Fibroblast of mammary gland (primary cell): ENCODE measurements around the gene GPR151.
"Not testable (repeated sequence)": the region's sequence is repeated elsewhere in the genome, so short reads cannot be mapped to it uniquely, and the experiment has no call there.

ENCODE experiments used
- DNase-seq: peaks from one replicate; pipeline ENCODE4 v3.0.0-alpha.2; 2010; ENCODE audit warnings: low read depth
- H3K4me3 ChIP-seq: 2 replicates; pipeline ENCODE4 v1.5.1; 2011; ENCODE audit warnings: low read depth, mild to moderate bottlenecking, low read length, moderate library complexity; ENCODE audit not compliant: control insufficient read depth
- TF ChIP-seq, protein P1 (sequence below): conservative IDR thresholded peaks from 2 replicates; pipeline ENCODE4 v1.5.1; 2011; ENCODE audit warnings: low read depth, low read length, inconsistent platforms; ENCODE audit not compliant: control insufficient read depth, insufficient read depth

GPR151 gene

DNA sequence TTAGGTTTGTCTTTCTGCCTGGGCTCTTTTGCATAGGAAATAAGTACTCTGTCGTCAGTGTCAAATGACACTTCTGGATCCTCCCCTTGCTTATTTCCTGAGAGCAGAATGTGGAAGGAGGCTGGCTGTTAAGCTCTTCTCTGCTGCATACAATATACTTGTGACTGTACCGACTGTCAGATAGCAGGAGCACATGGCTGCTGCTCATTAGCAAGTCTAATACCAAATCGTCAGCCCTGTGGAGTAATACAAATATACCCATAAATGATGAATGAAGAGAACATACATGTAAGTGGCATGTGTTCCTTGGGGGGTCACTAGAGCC, at the start of gene GPR151:
Gene GPR151, minus strand, starts transcription at position 40 of the 325 bp plus-strand sequence. CDS start 77 bp downstream, outside the sequence.
- H3K4me3 ChIP-seq: no peak within 1 kb of the TSS
- TF ChIP-seq, protein P1, sequence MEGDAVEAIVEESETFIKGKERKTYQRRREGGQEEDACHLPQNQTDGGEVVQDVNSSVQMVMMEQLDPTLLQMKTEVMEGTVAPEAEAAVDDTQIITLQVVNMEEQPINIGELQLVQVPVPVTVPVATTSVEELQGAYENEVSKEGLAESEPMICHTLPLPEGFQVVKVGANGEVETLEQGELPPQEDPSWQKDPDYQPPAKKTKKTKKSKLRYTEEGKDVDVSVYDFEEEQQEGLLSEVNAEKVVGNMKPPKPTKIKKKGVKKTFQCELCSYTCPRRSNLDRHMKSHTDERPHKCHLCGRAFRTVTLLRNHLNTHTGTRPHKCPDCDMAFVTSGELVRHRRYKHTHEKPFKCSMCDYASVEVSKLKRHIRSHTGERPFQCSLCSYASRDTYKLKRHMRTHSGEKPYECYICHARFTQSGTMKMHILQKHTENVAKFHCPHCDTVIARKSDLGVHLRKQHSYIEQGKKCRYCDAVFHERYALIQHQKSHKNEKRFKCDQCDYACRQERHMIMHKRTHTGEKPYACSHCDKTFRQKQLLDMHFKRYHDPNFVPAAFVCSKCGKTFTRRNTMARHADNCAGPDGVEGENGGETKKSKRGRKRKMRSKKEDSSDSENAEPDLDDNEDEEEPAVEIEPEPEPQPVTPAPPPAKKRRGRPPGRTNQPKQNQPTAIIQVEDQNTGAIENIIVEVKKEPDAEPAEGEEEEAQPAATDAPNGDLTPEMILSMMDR: no peak
- peak; percentile 3 for DNase-seq

DNA sequence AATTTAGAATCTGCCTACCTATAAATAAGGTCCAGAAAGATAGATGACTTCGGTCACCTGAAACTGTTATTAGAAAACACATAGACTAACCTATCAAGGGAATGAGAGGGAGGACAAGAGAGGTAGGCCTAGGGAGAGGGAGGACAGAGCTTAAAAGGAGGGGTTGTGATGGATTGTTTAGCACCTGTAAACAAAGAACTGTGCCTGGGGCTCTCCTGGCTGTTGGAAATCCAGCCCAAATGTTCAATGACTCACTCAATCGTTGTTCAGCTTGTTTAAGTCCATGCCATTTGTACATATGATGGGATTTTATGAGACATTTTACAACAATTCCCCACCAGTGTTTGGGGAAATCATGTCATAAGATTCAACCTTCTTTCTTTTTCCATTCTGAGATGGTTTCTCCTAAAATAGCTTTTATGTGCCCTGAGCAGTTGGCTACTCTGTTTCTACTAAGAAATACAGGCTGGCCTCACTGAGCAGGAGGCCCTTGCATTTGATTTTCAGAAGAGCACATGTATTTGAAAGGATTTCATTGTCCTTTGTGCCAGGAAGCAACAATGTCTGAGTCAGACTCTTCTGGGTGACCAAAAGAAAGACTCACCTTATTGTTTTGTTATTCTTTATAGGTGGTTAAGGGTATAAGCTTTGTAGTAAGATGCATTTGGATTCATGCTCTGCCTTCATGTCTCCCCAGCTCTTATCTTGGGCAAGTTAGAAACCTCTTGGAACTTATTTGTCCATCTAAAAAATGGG, 48.2 kb upstream of the GPR151 start:
- no peak for DNase-seq
- no peak overlapping the region for H3K4me3 ChIP-seq
- TF ChIP-seq, protein P1: no peak

DNA sequence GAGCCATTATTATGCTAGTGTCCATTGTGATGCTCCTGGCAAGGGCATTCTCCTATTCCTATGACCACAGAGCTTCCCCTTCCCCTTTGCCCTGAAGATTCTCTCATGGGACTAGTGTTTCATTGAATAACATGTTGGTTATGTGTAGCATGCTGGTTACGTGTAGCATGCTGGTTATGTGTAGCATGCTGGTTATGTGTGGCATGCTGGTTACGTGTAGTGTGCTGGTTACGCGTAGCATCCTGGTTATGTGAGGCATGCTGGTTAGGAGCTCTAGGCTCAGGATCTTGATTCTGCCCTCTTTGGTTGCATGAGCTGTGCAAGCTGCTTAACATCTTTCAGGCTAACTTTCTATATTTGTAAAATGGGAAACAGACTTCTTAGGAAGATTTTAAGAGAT, 46.5 kb upstream of the GPR151 start:
- TF ChIP-seq, protein P1: no peak
- DNase-seq: no peak

DNA sequence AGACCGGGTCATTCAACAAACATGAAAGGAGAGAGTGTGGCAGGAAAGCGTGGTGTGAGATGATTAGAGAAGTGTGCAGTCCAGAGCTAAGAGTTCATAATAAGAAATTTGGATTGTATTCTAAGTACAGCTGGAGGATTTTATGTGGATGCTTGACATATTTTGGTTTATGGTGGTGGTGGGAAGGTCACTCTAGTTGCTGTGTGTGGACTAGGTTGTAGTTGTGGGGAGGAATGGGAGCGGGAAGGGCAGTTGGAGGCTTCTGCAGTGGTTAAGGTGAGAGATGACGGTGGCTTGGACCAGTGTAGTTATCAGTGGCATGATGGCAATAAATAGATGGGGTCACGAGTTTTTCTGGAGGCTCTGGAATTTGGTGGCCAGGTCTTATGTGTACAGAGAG, 45.7 kb upstream of the GPR151 start:
- no peak for DNase-seq
- no peak overlapping the region for H3K4me3 ChIP-seq
- TF ChIP-seq, protein P1: no peak

More for the DNA sequence above, 46.5 kb upstream of the GPR151 start:
- H3K4me3 ChIP-seq: no peak overlapping the region

DNA sequence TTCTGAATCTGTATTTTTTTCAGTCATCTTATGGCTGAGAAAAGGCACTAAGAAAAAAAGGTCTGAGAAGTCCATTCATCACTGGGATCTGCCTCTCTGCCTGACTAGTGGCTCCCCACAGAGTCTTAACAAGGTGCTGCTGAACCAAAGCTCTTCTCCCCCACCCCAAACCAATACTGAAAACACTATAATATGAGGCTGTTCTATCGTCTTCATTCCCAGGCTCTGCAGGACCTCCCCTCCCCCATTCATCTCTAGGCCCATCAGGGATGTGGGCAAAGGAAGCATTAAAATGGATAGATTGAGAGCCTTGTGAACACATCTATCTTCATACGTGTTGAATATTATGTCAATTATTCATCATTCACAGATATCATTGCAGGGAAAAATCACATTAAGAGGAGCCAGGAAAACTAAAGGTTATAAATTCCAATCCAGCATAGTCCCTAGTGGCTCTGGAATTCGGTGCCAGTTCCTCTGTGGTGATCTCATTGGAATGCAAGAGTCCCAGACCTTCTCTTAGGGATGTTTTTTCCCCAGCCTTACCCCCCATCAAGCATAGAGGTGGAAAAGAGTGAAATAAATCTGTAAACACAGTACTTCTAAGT, 44.3 kb upstream of the GPR151 start:
- TF ChIP-seq, protein P1: no peak
- peak; percentile 16 for DNase-seq
- no peak overlapping the region for H3K4me3 ChIP-seq

DNA sequence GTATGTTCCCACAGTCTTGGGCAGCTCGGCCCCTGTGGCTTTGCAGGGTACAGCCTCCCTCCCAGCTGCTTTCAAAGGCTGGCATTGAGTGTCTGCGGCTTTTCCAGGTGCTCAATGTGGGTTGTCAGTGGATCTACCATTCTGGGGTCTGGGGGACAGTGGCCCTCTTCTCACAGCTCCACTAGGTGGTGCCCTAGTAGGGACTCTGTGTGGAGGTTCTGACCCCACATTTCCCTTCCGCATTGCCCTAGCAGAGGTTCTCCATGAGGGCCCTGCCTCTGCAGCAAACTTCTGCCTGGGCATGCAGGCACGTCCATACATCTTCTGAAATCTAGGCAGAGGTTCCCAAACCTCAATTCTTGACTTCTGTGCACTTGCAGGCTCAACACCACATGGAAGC, 40.9 kb upstream of the GPR151 start:
- not testable (repeated sequence) for H3K4me3 ChIP-seq, DNase-seq

DNA sequence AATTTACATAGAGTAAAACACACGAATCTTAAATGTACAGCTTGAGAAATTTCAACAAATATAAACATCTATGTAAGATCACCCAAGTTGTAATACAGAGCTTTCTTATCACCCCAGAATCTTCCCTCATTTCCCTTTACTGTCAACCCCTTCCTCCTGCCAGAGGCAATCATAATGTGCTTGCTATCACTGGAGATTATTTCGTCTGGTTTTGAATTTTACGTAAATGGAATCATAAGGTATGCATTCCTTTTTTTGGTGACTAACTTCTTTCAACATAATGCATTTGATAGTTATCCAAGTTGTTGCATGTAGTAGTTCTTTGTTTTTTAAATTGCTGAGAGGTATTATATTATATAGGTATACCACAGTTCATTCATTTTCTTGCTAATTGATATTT, 37.5 kb upstream of the GPR151 start:
- DNase-seq: no peak
- H3K4me3 ChIP-seq: no peak overlapping the region
- TF ChIP-seq, protein P1: no peak
